Measurements from ENCODE around the gene CD320.

Gene CD320

DNA sequence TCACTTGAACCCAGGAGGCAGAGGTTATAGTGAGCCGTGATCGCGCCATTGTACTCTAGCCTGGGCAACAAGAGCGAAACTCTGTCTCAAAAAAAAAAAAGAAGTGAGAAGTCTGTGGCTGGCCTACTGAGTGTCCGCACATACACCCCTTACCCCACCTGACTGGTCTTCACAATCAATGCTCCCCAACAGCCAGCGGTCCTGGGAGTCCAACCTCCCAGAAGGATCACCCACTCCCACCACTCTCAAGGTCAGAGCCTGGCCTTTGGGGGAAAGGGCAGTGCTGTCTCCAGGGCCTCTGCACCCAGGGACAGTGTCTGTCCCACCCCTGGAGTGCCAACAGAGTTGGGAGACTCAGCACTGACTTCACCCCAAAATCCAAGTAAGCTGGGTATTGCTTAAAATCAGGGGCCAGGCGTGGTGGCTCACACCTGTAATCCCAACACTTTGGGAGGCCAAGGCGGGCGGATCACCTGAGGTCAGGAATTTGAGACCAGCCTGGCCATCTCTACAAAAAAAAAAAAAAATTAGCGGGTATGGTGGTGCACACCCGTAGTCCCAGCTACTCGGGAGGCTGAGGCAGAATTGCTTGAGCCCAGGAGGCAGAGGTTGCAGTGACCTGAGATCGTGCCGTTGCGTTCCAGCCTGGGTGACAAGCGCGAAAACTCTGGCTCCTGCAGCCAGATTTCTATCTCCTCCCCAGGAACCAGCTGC is 2.3 kb upstream of the CD320 start:
- CTCF ChIA-PET = interaction anchor here (0.6 to 0.8 kb wide), 2 partner anchors 8 to 270 kb away, joined by 3 to 6 read pairs; no protein-coding TSS in a partner anchor
- H3K27ac ChIP-seq = peak overlapping the region; percentile 75
- POLR2A ChIA-PET (ENCODE audit: low non-redundant PET) = no interaction called here
- TF ChIP-seq, protein P1, sequence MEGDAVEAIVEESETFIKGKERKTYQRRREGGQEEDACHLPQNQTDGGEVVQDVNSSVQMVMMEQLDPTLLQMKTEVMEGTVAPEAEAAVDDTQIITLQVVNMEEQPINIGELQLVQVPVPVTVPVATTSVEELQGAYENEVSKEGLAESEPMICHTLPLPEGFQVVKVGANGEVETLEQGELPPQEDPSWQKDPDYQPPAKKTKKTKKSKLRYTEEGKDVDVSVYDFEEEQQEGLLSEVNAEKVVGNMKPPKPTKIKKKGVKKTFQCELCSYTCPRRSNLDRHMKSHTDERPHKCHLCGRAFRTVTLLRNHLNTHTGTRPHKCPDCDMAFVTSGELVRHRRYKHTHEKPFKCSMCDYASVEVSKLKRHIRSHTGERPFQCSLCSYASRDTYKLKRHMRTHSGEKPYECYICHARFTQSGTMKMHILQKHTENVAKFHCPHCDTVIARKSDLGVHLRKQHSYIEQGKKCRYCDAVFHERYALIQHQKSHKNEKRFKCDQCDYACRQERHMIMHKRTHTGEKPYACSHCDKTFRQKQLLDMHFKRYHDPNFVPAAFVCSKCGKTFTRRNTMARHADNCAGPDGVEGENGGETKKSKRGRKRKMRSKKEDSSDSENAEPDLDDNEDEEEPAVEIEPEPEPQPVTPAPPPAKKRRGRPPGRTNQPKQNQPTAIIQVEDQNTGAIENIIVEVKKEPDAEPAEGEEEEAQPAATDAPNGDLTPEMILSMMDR (conservative IDR thresholded peaks at IDR 0.05; ENCODE audit: low read depth) = no peak
- no peak for DNase-seq (ENCODE audit: low spot score)

DNA sequence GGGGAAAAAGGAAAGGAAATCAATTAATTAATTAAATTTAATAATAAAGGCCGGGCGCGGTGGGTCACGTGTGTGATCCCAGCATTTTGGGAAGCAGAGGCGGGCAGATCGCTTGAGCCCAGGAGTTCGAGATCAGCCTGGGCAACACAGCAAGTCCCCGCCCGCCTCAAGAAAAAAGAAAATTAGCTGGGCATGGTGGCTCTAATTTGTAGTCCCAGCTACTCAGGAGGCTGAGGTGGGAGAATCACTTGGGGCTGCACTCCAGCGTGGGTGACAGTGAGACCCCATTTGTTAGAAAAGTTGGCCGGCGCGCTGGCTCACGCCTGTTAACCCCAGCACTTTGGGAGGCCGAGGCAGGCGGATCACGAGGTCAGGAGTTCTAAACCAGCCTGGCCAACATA is 733 bp upstream of the CD320 start:
- CTCF ChIA-PET = no interaction called here
- TF ChIP-seq, protein P1 (conservative IDR thresholded peaks at IDR 0.05; ENCODE audit: low read depth) = no peak
- H3K27ac ChIP-seq = peak overlapping the region; percentile 75

DNA sequence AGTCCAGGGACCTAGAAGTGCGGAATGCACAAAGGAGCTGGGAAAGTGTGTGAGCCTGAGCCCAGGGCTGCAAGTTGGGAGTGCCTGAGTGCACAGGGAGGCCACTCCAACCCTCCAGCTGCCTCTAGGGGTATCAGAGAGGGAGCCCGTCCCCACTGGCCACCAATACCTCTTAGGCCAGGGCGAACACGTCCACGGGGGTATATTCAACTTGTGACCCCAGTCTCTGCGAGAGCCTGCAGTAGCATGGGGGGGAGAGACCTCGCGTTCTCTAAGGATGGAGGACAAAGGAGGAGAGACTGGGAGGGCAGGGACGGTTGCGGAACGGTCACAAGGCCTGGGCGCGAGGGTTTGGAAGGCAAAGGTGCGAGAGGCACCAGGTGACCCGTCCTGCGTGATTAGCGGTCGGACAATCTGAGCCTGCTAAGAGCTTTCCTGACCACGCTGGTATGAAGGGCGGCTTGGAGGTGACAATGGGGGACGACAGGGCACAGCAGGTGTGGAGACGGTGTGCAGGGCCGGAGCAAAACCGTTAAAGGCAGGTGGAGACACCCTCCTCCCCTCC is 676 bp downstream of the CD320 start:
- peak overlapping the region; percentile 75 for H3K27ac ChIP-seq
- CTCF ChIA-PET = no interaction called here
- POLR2A ChIA-PET (ENCODE audit: low non-redundant PET) = no interaction called here
- DNase-seq (ENCODE audit: low spot score) = no peak
- TF ChIP-seq, protein P1 (conservative IDR thresholded peaks at IDR 0.05; ENCODE audit: low read depth) = no peak

More for the DNA sequence above, 733 bp upstream of the CD320 start:
- POLR2A ChIA-PET (ENCODE audit: low non-redundant PET) = no interaction called here
- DNase-seq (ENCODE audit: low spot score) = no peak

DNA sequence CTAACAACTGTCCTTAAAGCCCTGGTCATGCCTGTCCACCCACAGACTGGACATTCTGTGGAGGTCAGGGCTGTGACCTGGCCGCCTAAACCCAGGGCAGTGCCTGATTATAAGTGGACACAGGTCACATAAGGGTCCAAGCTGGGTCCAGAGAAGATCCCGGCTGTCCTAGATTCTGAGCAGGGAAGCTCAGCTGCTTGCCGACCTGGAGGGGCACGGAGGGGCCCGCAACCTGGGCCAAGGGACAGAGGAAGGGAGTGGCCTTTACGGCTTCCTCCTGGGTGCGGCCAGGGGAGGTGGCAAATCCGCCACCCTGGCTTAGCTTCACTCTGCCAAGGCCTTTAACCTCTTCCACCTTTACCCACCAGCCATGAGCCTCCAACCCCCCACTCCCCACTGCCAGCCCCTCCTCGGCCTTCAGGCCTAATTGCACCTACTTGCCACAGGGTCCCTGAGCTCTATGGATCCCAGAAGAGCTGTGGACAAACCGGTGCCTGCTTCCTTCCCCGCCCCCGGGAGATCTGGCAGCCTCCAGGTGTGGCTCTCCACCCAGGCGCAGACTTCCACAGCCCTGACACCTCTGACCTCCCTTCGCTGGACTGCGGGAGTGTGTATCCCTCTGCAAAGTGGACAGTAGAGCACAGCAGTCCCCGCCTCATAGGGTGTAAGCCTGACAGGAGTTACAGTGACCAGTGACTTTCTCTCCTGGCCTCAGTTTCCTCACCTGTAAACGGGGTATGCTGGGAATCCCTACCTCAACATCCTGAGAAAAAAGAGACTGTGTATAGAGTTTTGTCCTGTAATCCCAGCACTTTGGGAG is 1.7 kb downstream of the CD320 start:
- peak overlapping the region; percentile 75 for H3K27ac ChIP-seq

DNA sequence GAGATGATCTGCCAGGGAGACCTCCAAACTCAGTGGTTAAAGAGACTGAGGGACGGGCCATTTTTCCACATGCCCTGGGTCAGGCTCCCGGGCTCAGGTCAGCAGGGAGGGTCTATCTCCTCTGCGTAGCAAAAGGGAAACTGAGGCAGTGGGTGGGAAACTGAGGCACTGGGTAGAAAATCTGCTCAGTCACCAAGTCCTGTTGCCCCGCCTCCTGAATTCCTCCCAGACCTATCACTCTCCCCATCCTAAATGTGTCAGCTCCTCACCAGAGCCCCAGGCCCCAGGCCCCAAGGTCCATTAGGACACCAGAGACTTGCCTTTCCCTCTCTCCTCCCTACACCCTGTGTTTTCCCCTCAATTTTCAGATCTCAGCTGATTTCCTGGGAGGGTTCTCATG is 2.4 kb downstream of the CD320 start:
- ChIA-PET CTCF (no interaction called here), POLR2A (ENCODE audit: low non-redundant PET) (no interaction called here)
- DNase-seq (ENCODE audit: low spot score) = no peak
- TF ChIP-seq, protein P1 (conservative IDR thresholded peaks at IDR 0.05; ENCODE audit: low read depth) = no peak
- peak overlapping the region; percentile 75 for H3K27ac ChIP-seq

More for the DNA sequence above, 1.7 kb downstream of the CD320 start:
- ChIA-PET CTCF (no interaction called here), POLR2A (ENCODE audit: low non-redundant PET) (no interaction called here)
- DNase-seq (ENCODE audit: low spot score) = no peak
- TF ChIP-seq, protein P1 (conservative IDR thresholded peaks at IDR 0.05; ENCODE audit: low read depth) = no peak

DNA sequence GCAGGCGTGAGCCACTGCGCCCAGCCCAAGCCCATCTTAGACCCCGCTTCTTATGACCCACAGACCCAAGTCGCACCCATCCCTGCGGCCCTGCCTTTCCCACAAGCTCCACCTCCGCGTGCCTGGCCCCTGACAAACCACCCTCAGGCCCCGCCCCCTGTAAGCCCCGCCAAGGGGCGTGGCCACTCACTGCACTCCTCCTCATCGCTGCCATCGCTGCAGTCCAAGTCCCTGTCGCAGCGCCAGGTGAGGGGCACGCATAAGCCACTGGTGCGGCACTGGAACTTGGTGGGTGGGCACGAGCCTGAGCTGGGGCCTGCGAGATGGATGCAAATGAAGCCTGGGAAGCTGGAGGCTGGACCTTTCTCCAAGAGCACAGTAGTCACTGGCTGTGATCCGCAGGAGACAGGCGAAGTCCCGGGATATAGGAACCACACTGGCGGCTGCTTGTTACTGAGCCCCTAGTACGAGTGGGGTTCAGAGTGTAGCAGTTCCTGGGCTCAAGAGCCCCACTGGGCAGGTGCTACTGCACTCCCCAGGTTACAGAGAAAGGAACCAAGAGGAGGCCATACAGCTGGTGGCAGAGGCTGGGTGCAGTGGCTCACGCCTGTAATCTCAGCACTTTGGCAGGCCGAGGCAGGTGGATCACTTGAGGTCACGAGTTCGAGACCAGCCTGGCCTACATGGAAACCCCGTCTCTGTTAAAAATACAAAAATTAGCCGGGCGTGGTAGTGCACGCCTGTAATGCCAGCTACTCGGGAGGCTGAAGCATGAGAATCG is 3.1 kb downstream of the CD320 start:
- H3K27ac ChIP-seq = peak overlapping the region; percentile 75
- POLR2A ChIA-PET (ENCODE audit: low non-redundant PET) = no interaction called here
- CTCF ChIA-PET = interaction anchor here (0.6 kb wide), 3 partner anchors 29 to 43 kb away, joined by 3 read pairs; no protein-coding TSS in a partner anchor
- TF ChIP-seq, protein P1 (conservative IDR thresholded peaks at IDR 0.05; ENCODE audit: low read depth) = no peak
- DNase-seq (ENCODE audit: low spot score) = no peak

Data from RWPE1 (cell line).